NK-92 (cell line): ENCODE measurements around the gene MS4A7.

ENCODE experiments used
- DNase-seq: peaks from one replicate; lab custom pipeline; 2025; ENCODE audit not compliant: unreplicated experiment; lab: John Stamatoyannopoulos, UW

The MS4A7 gene

DNA sequence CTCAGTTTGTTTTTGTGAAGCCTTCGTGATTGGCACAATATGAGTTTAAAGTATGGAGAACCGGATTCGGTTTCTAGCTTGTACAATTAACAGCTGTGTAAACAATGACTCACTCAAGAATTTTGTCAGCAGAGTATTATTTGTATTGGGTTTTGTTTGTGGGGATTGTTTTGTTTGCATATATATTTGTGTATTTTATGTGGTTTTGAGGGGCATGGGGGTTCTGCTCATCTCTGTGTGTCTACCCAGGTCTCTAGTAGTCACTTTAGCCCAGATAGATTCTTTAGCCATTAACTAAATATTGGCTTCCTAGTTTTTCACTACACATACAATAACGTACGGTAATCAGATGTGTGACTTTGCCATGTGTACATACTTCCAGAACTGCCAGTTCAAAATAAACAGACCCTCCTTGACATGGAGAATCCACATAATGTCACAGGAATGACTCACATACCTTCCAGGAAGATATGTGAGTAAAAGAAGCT lies 7.5 kb upstream of the MS4A7 start:
- DNase-seq: no peak

- DNase-seq: no peak
These were observed 6.9 kb upstream of the MS4A7 start for GRCh38 chr11:60371386-60371785.

- DNase-seq: no peak
These were observed 6.5 kb upstream of the MS4A7 start for GRCh38 chr11:60371854-60372253.

GRCh38 chr11:60372767-60373166 lies 5.6 kb upstream of the MS4A7 start:
- no peak for DNase-seq

GRCh38 chr11:60375316-60375715 lies 3.0 kb upstream of the MS4A7 start:
- no peak for DNase-seq

- no peak for DNase-seq
These were observed 1.7 kb upstream of the MS4A7 start for GRCh38 chr11:60376601-60377000.

GRCh38 chr11:60377401-60378136 lies 763 bp upstream of the MS4A7 start:
- no peak for DNase-seq

- DNase-seq: no peak
These were observed 11.1 kb downstream of the MS4A7 start for GRCh38 chr11:60389279-60389910.

DNA sequence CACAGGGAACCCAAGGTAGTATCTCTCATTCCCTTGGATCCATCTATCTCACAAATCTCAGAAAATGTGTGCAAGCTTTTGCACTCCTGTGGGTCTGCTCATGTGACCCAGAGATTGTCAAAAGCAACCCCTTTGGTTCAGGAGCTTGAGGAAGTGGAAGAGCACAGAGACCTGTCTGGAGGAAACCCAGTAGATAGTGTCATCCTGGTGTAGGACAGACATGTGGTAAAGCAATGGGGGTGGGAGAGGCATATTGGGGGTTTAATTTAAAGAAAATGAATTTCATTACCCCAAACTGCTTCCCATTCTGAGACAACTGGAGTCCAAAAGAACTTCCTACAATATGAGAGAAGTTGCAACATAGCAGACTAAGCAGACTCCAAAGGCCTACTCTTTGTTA lies 12.1 kb downstream of the MS4A7 start:
- DNase-seq: no peak

- no peak for DNase-seq
These were observed 14.0 kb downstream of the MS4A7 start for GRCh38 chr11:60392361-60392760.

GRCh38 chr11:60393016-60393415 lies 14.7 kb downstream of the MS4A7 start:
- no peak for DNase-seq

DNA sequence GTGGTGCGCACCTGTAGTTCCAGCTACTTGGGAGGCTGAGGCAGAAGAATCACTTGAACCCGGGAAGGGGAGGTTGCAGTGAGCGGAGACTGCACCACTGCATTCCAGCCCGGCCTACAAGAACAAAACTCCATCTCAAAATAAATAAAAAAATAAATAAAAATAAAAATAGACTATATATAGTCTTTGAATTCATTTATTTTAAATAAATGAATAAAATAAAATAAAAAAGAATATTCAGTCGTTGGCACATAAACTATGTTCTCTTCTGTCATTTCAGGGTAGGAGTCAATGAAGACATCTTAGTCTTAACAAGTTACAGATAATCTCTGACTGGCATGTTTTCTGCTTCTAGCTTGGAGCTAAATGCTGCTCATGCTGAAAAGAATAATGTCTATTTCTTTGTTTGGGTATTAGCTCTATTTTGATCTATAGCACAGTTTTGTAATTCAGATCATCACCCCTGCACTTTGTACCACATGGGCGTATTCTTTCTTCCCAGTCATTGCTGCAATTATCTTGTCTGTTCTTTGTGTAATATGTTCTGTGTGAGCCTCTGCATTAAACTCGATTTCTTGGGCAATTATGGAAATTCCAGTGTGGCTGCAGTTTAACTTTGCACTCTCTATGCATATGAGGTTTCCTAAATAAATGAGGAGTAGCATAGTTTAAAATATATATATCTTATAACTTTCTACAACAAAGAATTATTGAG lies 16.5 kb downstream of the MS4A7 start:
- DNase-seq: no peak

GRCh38 chr11:60396382-60396781 lies 18.1 kb downstream of the MS4A7 start, which contains the start of gene MS4A14:
Gene MS4A14 (plus strand): TSS chr11:60396459. CDS start chr11:60396579, 120 bp downstream.
- no peak for DNase-seq

DNA sequence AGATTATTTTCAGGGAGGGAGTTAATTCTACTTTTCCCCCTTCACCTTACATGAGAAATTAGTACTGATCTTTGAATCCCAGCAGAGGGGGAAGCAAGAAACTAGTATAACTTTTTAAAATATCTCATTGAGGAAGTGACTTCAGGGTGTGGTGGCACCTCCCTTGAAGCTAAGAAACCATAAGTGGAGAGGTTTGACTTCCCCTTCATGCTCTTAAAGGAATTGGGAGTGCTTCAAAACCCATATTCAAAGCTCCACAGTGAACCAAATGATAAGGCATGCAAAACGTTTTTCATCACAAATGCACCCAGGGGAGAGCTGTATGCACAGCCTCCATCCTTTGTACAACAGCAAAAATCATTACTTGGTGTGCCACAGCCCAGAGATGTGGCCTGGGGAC lies 18.5 kb downstream of the MS4A7 start:
- DNase-seq: no peak

DNA sequence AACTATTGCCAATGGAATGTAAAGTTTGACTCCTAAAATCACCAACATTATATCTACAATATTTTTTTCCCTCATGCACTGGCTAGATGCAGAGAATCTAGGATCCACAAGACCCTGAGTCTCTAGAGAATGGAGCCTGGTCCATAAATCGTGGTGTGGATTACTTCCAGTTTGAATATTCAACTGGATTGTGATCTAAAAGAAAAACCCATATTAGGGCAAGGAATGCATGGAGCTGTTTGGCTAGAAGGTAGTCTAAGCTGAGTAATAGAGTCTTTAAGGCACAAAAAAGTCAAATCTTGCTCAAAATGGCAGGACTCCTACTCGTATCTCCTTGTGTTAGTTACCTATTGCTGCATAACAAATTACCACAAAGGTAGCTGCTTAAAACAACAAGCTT lies 41.7 kb downstream of the MS4A7 start:
- DNase-seq: no peak

GRCh38 chr11:60422609-60423008 lies 44.3 kb downstream of the MS4A7 start:
- DNase-seq: no peak

- DNase-seq: no peak
These were observed 50.2 kb downstream of the MS4A7 start for GRCh38 chr11:60428517-60428916.

GRCh38 chr11:60429272-60429671 lies 50.9 kb downstream of the MS4A7 start, which contains the start of gene MS4A5:
Gene MS4A5 (plus strand): TSS chr11:60429572. CDS start chr11:60429675, 103 bp downstream.
- no peak for DNase-seq

- DNase-seq: no peak
These were observed 52.9 kb downstream of the MS4A7 start for GRCh38 chr11:60431251-60431650.

DNA sequence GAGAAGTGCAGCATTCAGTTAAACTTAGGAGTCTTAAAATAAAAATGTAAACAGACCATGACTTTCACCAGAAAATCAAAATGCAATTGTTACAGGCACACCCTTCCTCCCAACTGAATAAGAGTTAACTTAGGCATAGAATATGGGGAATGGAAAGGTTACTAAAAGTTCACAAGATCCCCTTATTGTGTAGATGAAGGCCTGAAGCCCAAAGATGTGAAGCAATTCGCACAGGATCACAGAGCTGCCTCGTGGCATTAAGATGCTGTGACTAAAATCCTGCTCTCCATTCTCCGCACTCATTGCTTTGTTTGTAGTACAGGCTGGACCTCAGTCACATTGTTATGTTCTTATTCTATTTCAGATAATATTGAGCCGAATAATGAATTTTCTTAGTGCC lies 55.1 kb downstream of the MS4A7 start:
- no peak for DNase-seq
